ENCODE measurements around the gene SEL1L3. TPM values are rescaled to one million over a fixed set of nuclear protein-coding genes. Genes with fewer than 3 reads are reported as not detected.

The SEL1L3 gene
- total and polyA plus RNA-seq, 9 of the 15 experiments (the other 6 are each of a cell fraction or from before 2014, with no cell fraction given): 10.0 to 44.3 (median 21.6) TPM

DNA sequence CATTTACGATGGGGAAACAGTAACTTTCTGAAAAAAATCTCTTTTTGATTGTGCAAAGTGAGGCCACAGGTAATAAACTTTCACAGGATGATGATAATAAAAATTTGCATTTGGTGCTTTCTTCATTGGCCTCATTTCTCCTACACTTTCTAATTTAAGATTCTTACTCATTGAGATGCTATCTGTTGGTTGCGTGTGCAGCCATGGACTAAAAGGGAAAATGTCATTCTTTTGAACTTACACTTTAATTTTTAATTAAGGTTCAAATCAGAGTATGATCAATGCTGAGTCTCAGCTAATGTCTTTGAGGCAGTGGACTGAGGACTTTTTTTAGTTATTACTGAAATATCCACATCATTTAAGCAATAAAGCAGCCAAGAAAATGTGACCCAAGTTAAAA is 87.6 kb downstream of the SEL1L3 start:
- no peaks in the 10 kb centered on the region for H3K79me2 ChIP-seq (ENCODE audit: control insufficient read depth, insufficient read depth, low read length)
- ChIA-PET POLR2A (no interaction called here), CTCF (ENCODE audit: low intra/inter-chr PET ratio) (no interaction called here)
- peaks cover 15% of the 10 kb centered on the region; the same call in 1 of the 3 replicates for H3K36me3 ChIP-seq (ENCODE audit: control insufficient read depth, insufficient read depth, low read length)
- H3K9me1 ChIP-seq (ENCODE audit: control insufficient read depth, insufficient read depth, low read length): no peaks in the 10 kb centered on the region
- H3K4me2 ChIP-seq (ENCODE audit: insufficient read depth, low read length): no peak overlapping the region
- no peak overlapping the region for H3K9ac ChIP-seq (ENCODE audit: insufficient read depth in 1 of 2, low read depth in 2 of 2, low read length in 2 of 2)
- 78% methylated on average over 2 of the region's 2 CpGs for WGBS (ENCODE audit: insufficient coverage, low coverage, missing lambda C conversion rate)
- no peaks in the 10 kb centered on the region for H4K20me1 ChIP-seq (replicated peaks; ENCODE audit: control insufficient read depth, insufficient read depth, low read length)
- TF ChIP-seq ATF1 (CRISPR knock-in tag; IDR thresholded peaks at IDR 0.05) (no peak), ATF1 (tag; IDR thresholded peaks at IDR 0.05) (no peak)
- FAIRE-seq (no peak), ATAC-seq (no peak), DNase-seq (ENCODE audit: extremely low read depth in 1 of 4, low spot score in 3 of 4) (no peak)
- H3K4me1 ChIP-seq (replicated peaks in 1 of 2; ENCODE audit: control insufficient read depth in 2 of 2, insufficient read depth in 2 of 2, low read length in 2 of 2): no peaks in the 10 kb centered on the region
- no peaks in the 10 kb centered on the region for H3K27me3 ChIP-seq (ENCODE audit: control insufficient read depth in 2 of 2, insufficient read depth in 2 of 2, low read length in 2 of 2)
- no peak overlapping the region for H3K4me3 ChIP-seq
- no peak overlapping the region for H2AFZ ChIP-seq (ENCODE audit: low read depth, low read length)
- intact Hi-C loops (cut with micrococcal nuclease): no loop called here
- H3K27ac ChIP-seq (ENCODE audit: extremely low read depth, low read depth, low read length): no peak overlapping the region
- H3K9me3 ChIP-seq (replicated peaks; ENCODE audit: control insufficient read depth, insufficient read depth, low read depth, low read length): no peaks in the 10 kb centered on the region
- BruUV-seq (replicated peaks): no TSS peak
- in situ Hi-C loops (cut with MboI): no loop called here

DNA sequence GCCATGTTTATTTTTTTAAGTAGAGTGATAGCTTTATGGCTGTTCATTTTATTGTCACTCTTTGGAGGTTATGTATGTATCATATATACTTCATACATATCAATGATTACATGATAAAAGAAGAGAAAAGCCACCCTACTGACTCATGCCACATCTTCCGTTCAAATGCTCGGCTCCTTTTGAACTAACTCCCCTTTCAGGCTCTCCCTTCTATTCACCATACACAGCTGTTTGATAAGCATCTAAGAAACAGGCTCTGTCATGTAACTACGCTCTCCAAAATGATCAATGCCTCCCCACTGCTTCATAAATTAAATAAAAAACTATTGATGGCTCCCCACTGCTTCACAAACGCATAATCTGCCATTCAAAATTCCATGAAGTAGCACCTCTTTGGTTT is 89.4 kb downstream of the SEL1L3 start:
- no peak for ATAC-seq
- Histone ChIP-seq H3K9me1 (ENCODE audit: control insufficient read depth, insufficient read depth, low read length) (no peaks in the 10 kb centered on the region), H3K4me3 (no peak overlapping the region), H3K27ac (ENCODE audit: extremely low read depth, low read depth, low read length) (no peak overlapping the region), H3K4me2 (ENCODE audit: insufficient read depth, low read length) (no peak overlapping the region), H3K27me3 (ENCODE audit: control insufficient read depth in 2 of 2, insufficient read depth in 2 of 2, low read length in 2 of 2) (no peaks in the 10 kb centered on the region), H3K79me2 (ENCODE audit: control insufficient read depth, insufficient read depth, low read length) (no peaks in the 10 kb centered on the region), H3K4me1 (replicated peaks in 1 of 2; ENCODE audit: control insufficient read depth in 2 of 2, insufficient read depth in 2 of 2, low read length in 2 of 2) (no peaks in the 10 kb centered on the region), H2AFZ (ENCODE audit: low read depth, low read length) (no peak overlapping the region), H3K9ac (ENCODE audit: insufficient read depth in 1 of 2, low read depth in 2 of 2, low read length in 2 of 2) (no peak overlapping the region), H3K9me3 (replicated peaks; ENCODE audit: control insufficient read depth, insufficient read depth, low read depth, low read length) (no peaks in the 10 kb centered on the region), H3K36me3 (ENCODE audit: control insufficient read depth, insufficient read depth, low read length) (peaks cover 7% of the 10 kb centered on the region; the same call in 1 of the 3 replicates), H4K20me1 (replicated peaks; ENCODE audit: control insufficient read depth, insufficient read depth, low read length) (no peaks in the 10 kb centered on the region)
- no TSS peak for BruUV-seq (replicated peaks)
- ChIA-PET CTCF (ENCODE audit: low intra/inter-chr PET ratio) (no interaction called here), POLR2A (no interaction called here)
- 67% methylated on average over 4 of the region's 4 CpGs for WGBS (ENCODE audit: insufficient coverage, low coverage, missing lambda C conversion rate)
- DNase-seq (ENCODE audit: extremely low read depth in 1 of 4, low spot score in 3 of 4): no peak
- FAIRE-seq: no peak
- intact Hi-C loops (cut with micrococcal nuclease) (no loop called here), in situ Hi-C loops (cut with MboI) (no loop called here)
- TF ChIP-seq HNRNPUL1 (IDR thresholded peaks at IDR 0.05; ENCODE audit: low read length) (no peak), PHF8 (IDR thresholded peaks at IDR 0.05; ENCODE audit: borderline replicate concordance, low read length) (no peak), DNMT1 (IDR thresholded peaks at IDR 0.05) (no peak), KLF16 (IDR thresholded peaks at IDR 0.05) (no peak), NR3C1 (CRISPR knock-in tag; IDR thresholded peaks at IDR 0.05) (no peak)
- TF ChIP-seq, protein P1, sequence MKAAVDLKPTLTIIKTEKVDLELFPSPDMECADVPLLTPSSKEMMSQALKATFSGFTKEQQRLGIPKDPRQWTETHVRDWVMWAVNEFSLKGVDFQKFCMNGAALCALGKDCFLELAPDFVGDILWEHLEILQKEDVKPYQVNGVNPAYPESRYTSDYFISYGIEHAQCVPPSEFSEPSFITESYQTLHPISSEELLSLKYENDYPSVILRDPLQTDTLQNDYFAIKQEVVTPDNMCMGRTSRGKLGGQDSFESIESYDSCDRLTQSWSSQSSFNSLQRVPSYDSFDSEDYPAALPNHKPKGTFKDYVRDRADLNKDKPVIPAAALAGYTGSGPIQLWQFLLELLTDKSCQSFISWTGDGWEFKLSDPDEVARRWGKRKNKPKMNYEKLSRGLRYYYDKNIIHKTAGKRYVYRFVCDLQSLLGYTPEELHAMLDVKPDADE (conservative IDR thresholded peaks at IDR 0.05; ENCODE audit: control insufficient read depth, low read depth, low read length): no peak
